Vagina (tissue), 2 donors: ENCODE results near the gene MPC1.

Source experiments
- CTCF ChIP-seq, 3 experiments: fragments of 450-650 bp in 2 of 3; fragments of 200-600 bp in 1 of 3; sonication (generic) in 1 of 3; IDR thresholded peaks; one replicate each; pipeline ENCODE4 v1.5.1; 2017 to 2019; ENCODE audit warnings: antibody characterized with exemption in 3 of 3, mild to moderate bottlenecking in 2 of 3, moderate library complexity in 2 of 3
- POLR2A ChIP-seq, 2 donors: fragments of 450-650 bp; IDR thresholded peaks; one replicate each; pipeline ENCODE4 v1.6.1; 2017; ENCODE audit warnings: antibody characterized with exemption in 2 of 2, mild to moderate bottlenecking in 2 of 2, moderate library complexity in 2 of 2
- POLR2AphosphoS5 ChIP-seq, 2 donors: sonication (generic); formaldehyde crosslinking; IDR thresholded peaks; one replicate each; pipeline ENCODE4 v1.9.0; 2017; ENCODE audit warnings: antibody characterized with exemption in 2 of 2, mild to moderate bottlenecking in 2 of 2, low read depth in 1 of 2; ENCODE audit not compliant: insufficient read depth in 1 of 2

DNA sequence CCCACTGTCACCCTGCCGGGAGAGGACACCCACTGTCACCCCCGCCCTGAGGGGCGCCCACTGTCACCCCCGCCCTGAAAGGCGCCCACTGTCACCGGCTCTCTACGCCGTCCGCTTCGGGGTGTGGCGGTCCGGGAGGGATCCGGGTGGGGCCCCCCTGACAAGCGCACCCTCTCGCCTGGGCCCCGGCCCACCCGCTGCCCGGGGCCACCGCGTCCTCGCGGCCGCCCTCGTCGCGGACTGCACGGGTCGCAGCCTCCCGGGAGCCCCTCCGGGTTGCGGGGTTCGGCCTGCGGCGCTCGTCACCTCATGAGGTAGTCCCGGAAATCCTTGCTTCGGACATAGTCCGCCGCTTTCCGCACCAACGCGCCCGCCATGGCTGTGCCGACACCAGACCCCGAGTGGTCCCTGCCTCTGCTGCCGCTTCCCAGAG, 224 bp downstream of the MPC1 start:
- TF ChIP-seq CTCF (IDR thresholded peaks at IDR 0.05) (no peak), POLR2AphosphoS5 (IDR thresholded peaks at IDR 0.05; ENCODE audit: insufficient read depth in 1 of 2, low read depth in 1 of 2) (no peak), POLR2A (IDR thresholded peaks at IDR 0.05) (peak in 1 of 2 donors; percentile 38)
